Measurements from ENCODE around the gene GRIN3B. TPM values are rescaled to one million over a fixed set of nuclear protein-coding genes. Genes with fewer than 3 reads are reported as not detected.

GRIN3B gene
- total and polyA plus RNA-seq, 2 of the 8 experiments (the other 6 are each of a cell fraction or from before 2014, with no cell fraction given) = 0.45 to 1.0 TPM

DNA sequence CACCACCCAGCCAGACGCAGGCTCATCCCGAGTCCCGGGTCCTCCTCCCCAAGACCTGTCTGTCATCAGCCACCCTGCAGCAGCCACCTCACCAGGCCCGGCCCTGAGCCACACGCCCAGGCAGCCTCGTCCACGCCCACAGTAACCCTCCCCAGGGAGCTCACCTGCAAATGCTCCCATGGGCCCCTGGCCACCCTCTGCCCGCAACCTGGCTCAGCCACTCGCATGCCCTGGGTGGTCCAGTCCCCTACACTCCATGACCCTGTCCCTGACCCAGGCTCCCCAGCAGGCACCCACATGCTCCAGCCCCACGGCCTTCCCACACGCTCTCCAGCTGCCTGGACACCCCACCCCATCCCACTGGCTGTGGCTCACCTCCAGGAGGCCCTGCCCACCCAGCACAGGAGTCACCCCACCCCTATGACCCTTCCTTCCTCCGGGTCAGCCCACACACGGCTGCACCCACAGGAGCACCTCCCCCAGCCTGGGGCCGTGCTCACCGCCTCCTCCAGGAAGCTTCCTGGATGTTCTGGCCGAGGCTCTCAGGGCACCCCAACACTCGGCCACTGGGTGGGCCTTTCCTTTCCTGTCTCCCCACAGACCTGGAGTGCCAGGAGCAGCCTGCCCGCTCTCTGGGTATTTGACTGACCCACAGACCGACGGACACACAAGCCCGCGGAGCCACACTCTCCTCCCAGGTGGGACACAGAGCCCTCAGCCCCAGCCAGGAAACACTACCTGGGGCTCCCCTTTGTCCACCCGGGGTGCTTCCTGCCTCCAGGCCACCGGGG lies 17.1 kb downstream of the GRIN3B start:
- ChIA-PET POLR2A (ENCODE audit: partially characterized antibody) (interaction anchor here (5.2 to 6.4 kb wide), 2 partner anchors 12 to 20 kb away, joined by 62 to 125 read pairs; partner anchors contain the start of genes ABCA7 and CNN2), CTCF (ENCODE audit: partially characterized antibody) (interaction anchor here (0.8 to 1.2 kb wide), 4 partner anchors 8 to 50 kb away, joined by 3 to 4 read pairs (median 3); no protein-coding TSS in a partner anchor)
- peaks cover 0 to 19% (median 5%) of the 10 kb centered on the region in 4 experiments; a peak in 6 of 8 replicates for H3K36me3 ChIP-seq (ENCODE audit: control insufficient read depth in 2 of 4, insufficient read depth in 4 of 4, low read length in 3 of 4)
- no peak for DNase-seq (ENCODE audit: low read depth in 1 of 2, low spot score in 2 of 2)
- 0 out of 7 replicates have a peak overlapping the region, but pooled peaks of 1 of the 4 experiments have one; percentile 17 for H3K9ac ChIP-seq (replicated peaks in 1 of 4; ENCODE audit: extremely low read depth in 1 of 4, low read depth in 3 of 4, low read length in 3 of 4)
- H3K4ac ChIP-seq (replicated peaks; ENCODE audit: insufficient read length, low read depth, low read length) = no peak overlapping the region
- H3K9me3 ChIP-seq (ENCODE audit: insufficient read depth in 2 of 2, low read depth in 1 of 2, low read length in 1 of 2) = no peaks in the 10 kb centered on the region
- H2BK12ac ChIP-seq (ENCODE audit: low read depth, low read length) = no peak overlapping the region
- H3K4me1 ChIP-seq (replicated peaks in 1 of 4; ENCODE audit: control insufficient read depth in 3 of 4, insufficient read depth in 4 of 4, low read length in 3 of 4) = peaks cover 0 to 37% (median 25%) of the 10 kb centered on the region in 4 experiments; a peak in 5 of 7 replicates
- peaks cover 38 to 53% of the 10 kb centered on the region in 2 experiments for H4K20me1 ChIP-seq (replicated peaks in 1 of 2; ENCODE audit: control insufficient read depth in 1 of 2, insufficient read depth in 2 of 2, low read length in 2 of 2)
- peak overlapping the region; percentile 55 for H2BK5ac ChIP-seq (ENCODE audit: low read depth, low read length)
- H2BK20ac ChIP-seq (ENCODE audit: low read length) = no peak overlapping the region
- no peak overlapping the region for H3K18ac ChIP-seq (ENCODE audit: extremely low read depth, low read length)
- no peak overlapping the region for H3K4me3 ChIP-seq (ENCODE audit: extremely low read depth in 1 of 4, insufficient read depth in 2 of 4, low read depth in 3 of 4, low read length in 4 of 4)
- peaks cover 36 to 79% of the 10 kb centered on the region in 2 experiments for H3K79me2 ChIP-seq (ENCODE audit: control insufficient read depth in 1 of 2, insufficient read depth in 2 of 2, low read length in 2 of 2)
- no peaks in the 10 kb centered on the region for H3K27me3 ChIP-seq (replicated peaks in 1 of 4; ENCODE audit: control insufficient read depth in 3 of 4, extremely low read depth in 1 of 4, insufficient read depth in 3 of 4, low read length in 3 of 4)
- H3K23ac ChIP-seq (ENCODE audit: insufficient read length) = no peak overlapping the region
- H4K8ac ChIP-seq (ENCODE audit: extremely low read depth, insufficient read depth, low read length) = peak overlapping the region; percentile 53
- H3K14ac ChIP-seq (ENCODE audit: insufficient read length) = no peak overlapping the region
- H2BK120ac ChIP-seq (replicated peaks; ENCODE audit: low read depth, low read length) = no peak overlapping the region
- H2BK15ac ChIP-seq (ENCODE audit: low read length) = no peak overlapping the region
- H3K79me1 ChIP-seq (ENCODE audit: low read depth, low read length) = peaks cover 24% of the 10 kb centered on the region
- no peak overlapping the region for H2AFZ ChIP-seq (ENCODE audit: low read length)
- TF ChIP-seq, protein P1, sequence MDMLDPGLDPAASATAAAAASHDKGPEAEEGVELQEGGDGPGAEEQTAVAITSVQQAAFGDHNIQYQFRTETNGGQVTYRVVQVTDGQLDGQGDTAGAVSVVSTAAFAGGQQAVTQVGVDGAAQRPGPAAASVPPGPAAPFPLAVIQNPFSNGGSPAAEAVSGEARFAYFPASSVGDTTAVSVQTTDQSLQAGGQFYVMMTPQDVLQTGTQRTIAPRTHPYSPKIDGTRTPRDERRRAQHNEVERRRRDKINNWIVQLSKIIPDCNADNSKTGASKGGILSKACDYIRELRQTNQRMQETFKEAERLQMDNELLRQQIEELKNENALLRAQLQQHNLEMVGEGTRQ (IDR thresholded peaks at IDR 0.05; ENCODE audit: low read length) = no peak
- TF ChIP-seq RXRA (IDR thresholded peaks at IDR 0.05; ENCODE audit: insufficient read depth, low read depth, low read length) (no peak), RBBP5 (IDR thresholded peaks at IDR 0.05; ENCODE audit: borderline replicate concordance, low read depth, low read length) (no peak), BRCA1 (IDR thresholded peaks at IDR 0.05; ENCODE audit: low read depth, low read length) (no peak), CBX8 (IDR thresholded peaks at IDR 0.05; ENCODE audit: borderline replicate concordance, low read depth, low read length) (no peak), SIN3A (conservative IDR thresholded peaks at IDR 0.05 in 1 of 2, IDR thresholded peaks at IDR 0.05 in 1 of 2; ENCODE audit: low read depth in 1 of 2, low read length in 2 of 2) (no peak), CHD1 (IDR thresholded peaks at IDR 0.05; ENCODE audit: low read depth, low read length) (no peak), CHD2 (IDR thresholded peaks at IDR 0.05; ENCODE audit: low read length) (no peak), POLR2A (IDR thresholded peaks at IDR 0.05; ENCODE audit: control extremely low read depth in 1 of 2, low read depth in 2 of 2, low read length in 2 of 2) (no peak)
- no peak overlapping the region for H4K91ac ChIP-seq (replicated peaks; ENCODE audit: insufficient read length, low read length)
- no peak for FAIRE-seq
- no peak overlapping the region for H3K56ac ChIP-seq (replicated peaks; ENCODE audit: insufficient read length, low read depth, low read length)
- H3K27ac ChIP-seq (ENCODE audit: low read depth, low read length) = no peak overlapping the region; the same call in 1 of the 2 replicates
- H4K5ac ChIP-seq (ENCODE audit: insufficient read length, low read depth, low read length) = no peak overlapping the region
- peak overlapping the region in 1 of 2 experiments; percentile 3; a peak in 1 of 4 replicates for H3K4me2 ChIP-seq (ENCODE audit: insufficient read depth in 1 of 2, low read depth in 2 of 2, low read length in 2 of 2)
- H2AK5ac ChIP-seq (ENCODE audit: low read depth, low read length) = 0 out of 2 replicates have a peak overlapping the region, but pooled peaks have one; percentile 13
- WGBS, 2 experiments (ENCODE audit: extremely low coverage in 1 of 2, insufficient coverage in 1 of 2, insufficient read length in 1 of 2, insufficient replicate concordance in 2 of 2, low coverage in 1 of 2, low lambda C conversion rate in 2 of 2, missing lambda C conversion rate in 1 of 2) = 89% methylated on average over 22 of the region's 24 CpGs; no CpG with 5 or more reads in 1 of the 2 experiments
- H3K23me2 ChIP-seq (ENCODE audit: low read depth, low read length) = peaks cover 9% of the 10 kb centered on the region

Data from H1 (cell line).